Measurements from ENCODE around the gene FGF19. TPM values are rescaled to one million over a fixed set of nuclear protein-coding genes. Genes with fewer than 3 reads are reported as not detected.

The FGF19 gene
- total RNA-seq, 2 experiments from 2014 or later = not detected

DNA sequence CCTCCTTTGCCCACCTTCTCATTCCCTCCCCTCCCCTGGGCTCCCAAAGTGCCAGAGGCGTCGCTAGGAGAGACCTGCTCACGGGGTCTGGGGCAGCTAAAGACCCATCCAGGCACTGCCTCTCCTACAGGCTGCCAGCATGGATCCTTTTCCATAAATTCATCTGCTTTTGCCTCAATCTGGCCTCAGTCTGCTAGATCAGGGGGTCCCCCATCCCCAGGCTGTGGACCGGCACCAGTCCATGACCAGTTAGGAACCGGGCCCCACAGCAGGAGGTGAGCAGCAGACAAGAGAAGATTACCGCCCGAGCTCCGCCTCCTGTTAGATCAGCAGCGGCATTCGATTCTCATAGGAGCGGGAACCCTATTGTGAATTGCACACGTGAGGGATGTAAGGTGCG, 41.0 kb downstream of the FGF19 start:
- POLR2A ChIA-PET = no interaction called here
- BruUV-seq (replicated peaks) = no TSS peak
- Histone ChIP-seq H3K4me1 (ENCODE audit: insufficient read depth, low read length, poor library complexity, severe bottlenecking) (no peaks in the 10 kb centered on the region), H3K36me3 (ENCODE audit: insufficient read depth, low read length) (0 out of 2 replicates have a peak, but pooled peaks cover 11% of the 10 kb centered on the region), H3K4me3 (ENCODE audit: low read depth, low read length, poor library complexity, severe bottlenecking) (no peak overlapping the region), H3K79me2 (ENCODE audit: insufficient read depth, low read depth, low read length) (no peaks in the 10 kb centered on the region), H3K9me2 (ENCODE audit: insufficient read depth, low read length) (no peaks in the 10 kb centered on the region), H2AFZ (ENCODE audit: low read length) (no peak overlapping the region), H3K9me3 (ENCODE audit: low read length) (no peaks in the 10 kb centered on the region), H3K4me2 (ENCODE audit: low read length) (no peak overlapping the region), H4K20me1 (ENCODE audit: insufficient read depth, low read length) (no peaks in the 10 kb centered on the region), H3K27ac (ENCODE audit: low read depth, low read length, poor library complexity, severe bottlenecking) (no peak overlapping the region)
- CTCF ChIA-PET (ENCODE audit: unreplicated experiment) = no interaction called here
- TF ChIP-seq EZH2phosphoT487 (IDR thresholded peaks at IDR 0.05; ENCODE audit: borderline replicate concordance, low read depth, low read length) = no peak
- TF ChIP-seq, protein P1, sequence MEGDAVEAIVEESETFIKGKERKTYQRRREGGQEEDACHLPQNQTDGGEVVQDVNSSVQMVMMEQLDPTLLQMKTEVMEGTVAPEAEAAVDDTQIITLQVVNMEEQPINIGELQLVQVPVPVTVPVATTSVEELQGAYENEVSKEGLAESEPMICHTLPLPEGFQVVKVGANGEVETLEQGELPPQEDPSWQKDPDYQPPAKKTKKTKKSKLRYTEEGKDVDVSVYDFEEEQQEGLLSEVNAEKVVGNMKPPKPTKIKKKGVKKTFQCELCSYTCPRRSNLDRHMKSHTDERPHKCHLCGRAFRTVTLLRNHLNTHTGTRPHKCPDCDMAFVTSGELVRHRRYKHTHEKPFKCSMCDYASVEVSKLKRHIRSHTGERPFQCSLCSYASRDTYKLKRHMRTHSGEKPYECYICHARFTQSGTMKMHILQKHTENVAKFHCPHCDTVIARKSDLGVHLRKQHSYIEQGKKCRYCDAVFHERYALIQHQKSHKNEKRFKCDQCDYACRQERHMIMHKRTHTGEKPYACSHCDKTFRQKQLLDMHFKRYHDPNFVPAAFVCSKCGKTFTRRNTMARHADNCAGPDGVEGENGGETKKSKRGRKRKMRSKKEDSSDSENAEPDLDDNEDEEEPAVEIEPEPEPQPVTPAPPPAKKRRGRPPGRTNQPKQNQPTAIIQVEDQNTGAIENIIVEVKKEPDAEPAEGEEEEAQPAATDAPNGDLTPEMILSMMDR (conservative IDR thresholded peaks at IDR 0.05; ENCODE audit: low read length) = no peak
- intact Hi-C loops (cut with micrococcal nuclease; ENCODE audit: unreplicated experiment) = no loop called here
- DNase-seq (ENCODE audit: low spot score) = no peak

DNA sequence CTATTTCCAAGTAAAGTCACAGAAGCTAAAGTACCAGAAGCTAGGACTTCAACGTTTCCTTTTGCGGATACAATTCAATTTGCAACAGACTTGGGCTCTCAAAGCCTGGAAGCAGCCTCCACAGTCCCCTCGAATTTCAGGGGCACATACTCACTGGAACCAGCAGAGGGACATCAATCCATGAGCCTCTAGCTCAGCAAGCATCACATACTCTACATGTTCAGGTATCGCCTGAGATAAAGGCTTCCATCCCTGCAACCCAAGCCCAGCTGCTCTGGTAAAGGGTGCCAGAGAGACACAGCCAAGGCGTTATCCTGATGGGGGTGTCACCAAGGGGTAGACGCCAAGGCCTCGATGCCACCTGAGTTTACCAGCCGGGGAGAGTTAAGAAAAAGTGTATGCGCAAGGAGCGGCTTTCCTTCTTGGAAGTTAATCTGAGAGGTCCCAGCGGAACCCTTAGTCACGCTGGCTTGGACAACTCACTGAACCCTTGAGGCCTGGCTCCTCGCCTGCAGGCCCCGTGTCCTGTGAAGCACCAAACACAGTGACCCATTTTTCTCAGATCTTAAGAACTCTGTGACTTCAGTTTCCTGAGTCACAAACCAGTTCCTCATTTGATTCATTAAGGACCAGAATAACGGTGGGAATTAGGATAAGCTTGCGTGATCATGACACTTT, 41.7 kb downstream of the FGF19 start:
- CTCF ChIA-PET (ENCODE audit: unreplicated experiment) = no interaction called here
- intact Hi-C loops (cut with micrococcal nuclease; ENCODE audit: unreplicated experiment) = no loop called here
- H3K4me3 ChIP-seq (ENCODE audit: low read depth, low read length, poor library complexity, severe bottlenecking) = no peak overlapping the region
- no peaks in the 10 kb centered on the region for H3K79me2 ChIP-seq (ENCODE audit: insufficient read depth, low read depth, low read length)
- H3K9me2 ChIP-seq (ENCODE audit: insufficient read depth, low read length) = no peaks in the 10 kb centered on the region
- H3K27ac ChIP-seq (ENCODE audit: low read depth, low read length, poor library complexity, severe bottlenecking) = no peak overlapping the region
- no peak overlapping the region for H3K4me2 ChIP-seq (ENCODE audit: low read length)
- no peaks in the 10 kb centered on the region for H3K9me3 ChIP-seq (ENCODE audit: low read length)
- no peak for DNase-seq (ENCODE audit: low spot score)
- POLR2A ChIA-PET = no interaction called here
- no peak overlapping the region for H2AFZ ChIP-seq (ENCODE audit: low read length)
- no peaks in the 10 kb centered on the region for H3K4me1 ChIP-seq (ENCODE audit: insufficient read depth, low read length, poor library complexity, severe bottlenecking)
- TF ChIP-seq, protein P1 (conservative IDR thresholded peaks at IDR 0.05; ENCODE audit: low read length) = 0 out of 2 replicates have a peak, but pooled peaks have one; percentile 22
- no peak for TF ChIP-seq EZH2phosphoT487 (IDR thresholded peaks at IDR 0.05; ENCODE audit: borderline replicate concordance, low read depth, low read length)
- BruUV-seq (replicated peaks) = no TSS peak
- H3K36me3 ChIP-seq (ENCODE audit: insufficient read depth, low read length) = 0 out of 2 replicates have a peak, but pooled peaks cover 5% of the 10 kb centered on the region
- H4K20me1 ChIP-seq (ENCODE audit: insufficient read depth, low read length) = no peaks in the 10 kb centered on the region

DNA sequence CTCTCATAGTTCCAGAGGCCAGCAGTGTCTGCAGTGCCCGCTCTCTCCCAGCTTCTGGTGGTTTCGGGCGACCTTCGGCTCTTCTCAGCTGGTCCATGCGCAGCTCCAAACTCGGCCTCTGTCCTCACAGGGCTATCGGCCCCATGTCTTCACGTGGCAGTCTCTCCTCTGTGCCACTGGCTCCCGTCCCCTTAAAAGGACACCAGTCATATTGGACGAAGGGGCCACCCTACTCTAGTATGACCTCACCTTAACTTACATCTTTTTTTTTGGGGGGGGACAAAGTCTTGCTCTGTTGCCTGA, 42.5 kb downstream of the FGF19 start:
- no peak for DNase-seq (ENCODE audit: low spot score)
- Histone ChIP-seq H3K4me3 (ENCODE audit: low read depth, low read length, poor library complexity, severe bottlenecking) (no peak overlapping the region), H3K36me3 (ENCODE audit: insufficient read depth, low read length) (no peaks in the 10 kb centered on the region), H3K4me1 (ENCODE audit: insufficient read depth, low read length, poor library complexity, severe bottlenecking) (no peaks in the 10 kb centered on the region), H3K79me2 (ENCODE audit: insufficient read depth, low read depth, low read length) (no peaks in the 10 kb centered on the region), H3K9me2 (ENCODE audit: insufficient read depth, low read length) (no peaks in the 10 kb centered on the region), H4K20me1 (ENCODE audit: insufficient read depth, low read length) (no peaks in the 10 kb centered on the region), H3K27ac (ENCODE audit: low read depth, low read length, poor library complexity, severe bottlenecking) (no peak overlapping the region), H2AFZ (ENCODE audit: low read length) (no peak overlapping the region), H3K9me3 (ENCODE audit: low read length) (no peaks in the 10 kb centered on the region), H3K4me2 (ENCODE audit: low read length) (no peak overlapping the region)
- intact Hi-C loops (cut with micrococcal nuclease; ENCODE audit: unreplicated experiment) = no loop called here
- CTCF ChIA-PET (ENCODE audit: unreplicated experiment) = no interaction called here
- no peak for TF ChIP-seq EZH2phosphoT487 (IDR thresholded peaks at IDR 0.05; ENCODE audit: borderline replicate concordance, low read depth, low read length)
- TF ChIP-seq, protein P1 (conservative IDR thresholded peaks at IDR 0.05; ENCODE audit: low read length) = no peak
- no TSS peak for BruUV-seq (replicated peaks)
- POLR2A ChIA-PET = no interaction called here

All from OCI-LY7 (cell line).